GM12872 (cell line): ENCODE results near the gene NTN4.

ENCODE experiments used
- CTCF ChIP-seq: IDR thresholded peaks from 3 replicates; pipeline ENCODE4 v1.5.1; 2011; ENCODE audit warnings: low read depth, mild to moderate bottlenecking, low read length, moderate library complexity; ENCODE audit not compliant: insufficient read depth

NTN4 gene

GRCh38 chr12:95648990-95649791 lies 141.4 kb downstream of the NTN4 start:
- no peak for TF ChIP-seq CTCF

GRCh38 chr12:95646781-95647190 lies 143.8 kb downstream of the NTN4 start:
- TF ChIP-seq CTCF, result no peak

GRCh38 chr12:95643256-95643655 lies 147.3 kb downstream of the NTN4 start:
- TF ChIP-seq CTCF, result no peak

GRCh38 chr12:95642583-95642982 lies 148.0 kb downstream of the NTN4 start:
- no peak for TF ChIP-seq CTCF

GRCh38 chr12:95641299-95641952 lies 149.1 kb downstream of the NTN4 start:
- no peak for TF ChIP-seq CTCF

- TF ChIP-seq CTCF, result no peak
Observed at GRCh38 chr12:95640516-95640915, 150.0 kb downstream of the NTN4 start.

GRCh38 chr12:95637471-95638155 lies 153.0 kb downstream of the NTN4 start:
- no peak for TF ChIP-seq CTCF
